Measurements from ENCODE around the gene SMAGP. TPM values are rescaled to one million over a fixed set of nuclear protein-coding genes. Genes with fewer than 3 reads are reported as not detected.

The SMAGP gene
- total RNA-seq, 2 donors from 2014 or later: 74.4 to 119 TPM

DNA sequence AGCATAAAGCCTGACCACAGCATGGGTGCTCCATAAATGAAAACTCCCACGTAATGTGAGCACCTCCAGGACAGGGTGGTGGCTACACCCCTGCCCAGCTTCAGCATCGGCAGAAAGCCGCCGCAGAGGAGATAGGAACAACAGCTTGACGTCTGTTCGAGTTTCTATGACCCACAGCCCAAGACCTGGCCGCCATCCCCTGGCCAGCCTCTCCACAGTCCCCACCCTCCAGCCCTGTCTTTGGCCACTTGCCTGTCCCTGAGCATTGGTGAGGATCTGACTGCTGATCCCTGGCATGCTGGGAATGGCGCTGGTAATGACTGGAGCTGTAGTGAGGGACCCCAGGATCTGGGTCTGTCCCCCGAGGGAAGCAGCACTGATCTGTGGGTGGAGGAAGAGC, 73.7 kb downstream of the SMAGP start:
- H3K27me3 ChIP-seq: no peaks in the 10 kb centered on the region
- no peak for DNase-seq
- no peak overlapping the region for H3K27ac ChIP-seq
- intact Hi-C loops (cut with DNase I): no loop called here
- H3K4me1 ChIP-seq: no peaks in the 10 kb centered on the region
- H3K9ac ChIP-seq (ENCODE audit: low read depth in 2 of 2, low read length in 2 of 2): no peak overlapping the region
- no peaks in the 10 kb centered on the region for H3K9me3 ChIP-seq
- TF ChIP-seq CTCF (IDR thresholded peaks at IDR 0.05): no peak
- H3K4me3 ChIP-seq: no peak overlapping the region
- no peaks in the 10 kb centered on the region for H3K36me3 ChIP-seq

DNA sequence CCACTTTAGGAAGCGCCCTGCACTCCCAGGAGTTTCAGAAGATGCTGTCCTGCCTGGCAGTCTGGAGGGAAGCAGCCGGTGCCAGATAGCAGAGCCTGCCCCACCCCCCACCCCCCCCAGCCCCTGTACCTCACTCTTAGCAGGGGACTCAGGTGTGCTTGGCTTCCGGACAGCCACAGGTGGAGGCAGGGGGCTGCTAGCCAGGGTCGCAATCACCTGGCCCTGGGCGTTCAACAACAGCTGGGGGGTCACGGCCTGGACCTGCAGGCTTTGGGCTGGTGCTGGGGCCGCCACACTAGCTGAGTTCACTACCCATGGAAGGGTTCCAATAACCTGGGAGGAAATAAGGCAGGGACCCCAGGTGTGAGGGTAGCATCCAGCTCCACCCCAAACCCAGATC, 74.4 kb downstream of the SMAGP start:
- DNase-seq: no peak
- Histone ChIP-seq H3K4me3 (no peak overlapping the region), H3K9me3 (no peaks in the 10 kb centered on the region), H3K27me3 (no peaks in the 10 kb centered on the region), H3K4me1 (no peaks in the 10 kb centered on the region), H3K36me3 (no peaks in the 10 kb centered on the region), H3K27ac (no peak overlapping the region), H3K9ac (ENCODE audit: low read depth in 2 of 2, low read length in 2 of 2) (no peak overlapping the region)
- no peak for TF ChIP-seq CTCF (IDR thresholded peaks at IDR 0.05)
- intact Hi-C loops (cut with DNase I): no loop called here

Other genes starting within 250 kb of the SMAGP start
- gene SLC11A2, start 244.0 kb downstream of the SMAGP start, total RNA-seq: 10 to 100 TPM; 51.6 to 52.0 TPM
- 10 to 100 TPM; 54.8 to 67.8 TPM for gene LETMD1, start 222.1 kb downstream of the SMAGP start, total RNA-seq
- gene CSRNP2, start 186.8 kb downstream of the SMAGP start, total RNA-seq: 10 to 100 TPM; 13.6 to 17.1 TPM
- 10 to 100 TPM; 24.4 to 30.9 TPM for gene TFCP2, start 97.3 kb downstream of the SMAGP start, total RNA-seq
- gene POU6F1, start 52.4 kb downstream of the SMAGP start, total RNA-seq: 1 to 10 TPM; 4.9 to 5.6 TPM
- 100 to 1,000 TPM; 220 to 291 TPM for gene DAZAP2, start 31.6 kb downstream of the SMAGP start, total RNA-seq
- gene BIN2, start 53.8 kb upstream of the SMAGP start, total RNA-seq: 1 to 10 TPM; 6.7 to 6.8 TPM
- gene CELA1, start 76.3 kb upstream of the SMAGP start, total RNA-seq: not detected
- gene GALNT6, start 121.0 kb upstream of the SMAGP start, total RNA-seq: 10 to 100 TPM; 24.7 to 27.1 TPM
- 1 to 10 TPM in 1 of 2 donors, under 1 TPM in 1; 0.59 to 1.1 TPM for gene SLC4A8, start 154.4 kb upstream of the SMAGP start, total RNA-seq

All from colonic mucosa (tissue), 4 donors.